K562 (cell line): ENCODE data around the gene MVP. TPM values are rescaled to one million over a fixed set of nuclear protein-coding genes. Genes with fewer than 3 reads are reported as not detected.

Source experiments
- ATAC-seq: fragments of 200-7000 bp; cut with Tn5 transposase; 3 replicates; pipeline ENCODE4 v1.9.1; 2020; ENCODE audit warnings: moderate library complexity
- BruUV-seq: library from RNA; stranded (reverse); fragments of 400-500 nt; replicated peaks from 2 replicates; lab custom pipeline; 2021; lab: Mats Ljungman, UMichigan
- CTCF ChIA-PET: fragments of 300-600 bp; formaldehyde crosslinking; extraction: SDS; loops from one replicate; lab custom pipeline; 2021; ENCODE audit warnings: low intra/inter-chr PET ratio; lab: Yijun Ruan, JAX
- POLR2A ChIA-PET: fragments of 300-600, 350-650 bp; sonication (Branson Sonifier 250); formaldehyde crosslinking; extraction: SDS; loops from one replicate; lab custom pipeline; 2021; ENCODE audit warnings: antibody characterized with exemption, inconsistent platforms; lab: Yijun Ruan, JAX
- DNase-seq, 4 experiments: peaks; one replicate each; pipeline versions ENCODE4 v3.0.0 to v3.0.0-alpha.2; 2011 to 2018; ENCODE audit warnings: low spot score in 3 of 4, mixed read lengths in 3 of 4; ENCODE audit errors: extremely low read depth in 1 of 4
- FAIRE-seq: peaks from 2 replicates; lab custom pipeline; 2011; peaks lifted over from hg19 to GRCh38; lab: Jason Lieb, UNC
- H2AFZ ChIP-seq: 2 replicates; pipeline ENCODE4 v1.6.0; 2011; ENCODE audit warnings: low read depth, low read length, control low read depth, inconsistent platforms
- H3K27ac ChIP-seq: fragments of 200-600 bp; 3 replicates; pipeline ENCODE4 v1.8.0; 2011; ENCODE audit warnings: low read depth, mild to moderate bottlenecking, control low read depth, inconsistent platforms, low read length, moderate library complexity, mixed read lengths; ENCODE audit errors: extremely low read depth
- H3K27me3 ChIP-seq, 2 experiments: fragments of 300-600 bp in 1 of 2; 2 replicates in 1 of 2; 3 replicates in 1 of 2; pipeline versions ENCODE4 v1.6.0 to v1.8.0; 2011; ENCODE audit warnings: inconsistent platforms in 2 of 2, low read length in 2 of 2, mild to moderate bottlenecking in 1 of 2, mixed read lengths in 1 of 2, moderate library complexity in 1 of 2; ENCODE audit not compliant: control insufficient read depth in 2 of 2, insufficient read depth in 2 of 2
- H3K36me3 ChIP-seq: fragments of 300-600 bp; 3 replicates; pipeline ENCODE4 v1.8.0; 2011; ENCODE audit warnings: mild to moderate bottlenecking, low read length, inconsistent platforms; ENCODE audit not compliant: control insufficient read depth, insufficient read depth
- H3K4me1 ChIP-seq, 2 experiments: fragments of 200-600 bp in 1 of 2; replicated peaks in 1 of 2; 2 replicates in 1 of 2; 3 replicates in 1 of 2; pipeline versions ENCODE4 v1.5.1 to v1.8.0; 2011; ENCODE audit warnings: inconsistent platforms in 2 of 2, low read length in 2 of 2, mild to moderate bottlenecking in 1 of 2, mixed read lengths in 1 of 2, moderate library complexity in 1 of 2; ENCODE audit not compliant: control insufficient read depth in 2 of 2, insufficient read depth in 2 of 2
- H3K4me2 ChIP-seq: 2 replicates; pipeline ENCODE4 v1.6.1; 2011; ENCODE audit warnings: low read length, control low read depth, inconsistent platforms, mixed read lengths; ENCODE audit not compliant: insufficient read depth
- H3K4me3 ChIP-seq: fragments of 200-600 bp; sonication (generic), shearing (Covaris generic); 2 replicates; pipeline ENCODE4 v1.5.1; 2016; ENCODE audit warnings: control low read depth, inconsistent platforms
- H3K79me2 ChIP-seq: fragments of 200-600 bp; 3 replicates; pipeline ENCODE4 v1.8.0; 2011; ENCODE audit warnings: low read length, inconsistent platforms; ENCODE audit not compliant: control insufficient read depth, insufficient read depth
- H3K9ac ChIP-seq, 2 experiments: 2 replicates each; pipeline versions ENCODE4 v1.6.0 to v1.6.1; 2011; ENCODE audit warnings: low read depth in 2 of 2, low read length in 2 of 2, control low read depth in 1 of 2, inconsistent platforms in 1 of 2, mild to moderate bottlenecking in 1 of 2, mixed read lengths in 1 of 2; ENCODE audit not compliant: insufficient read depth in 1 of 2
- H3K9me1 ChIP-seq: one replicate; pipeline ENCODE4 v1.6.0; 2011; ENCODE audit warnings: inconsistent platforms, mild to moderate bottlenecking, low read length, moderate library complexity; ENCODE audit not compliant: control insufficient read depth, insufficient read depth
- H3K9me3 ChIP-seq: replicated peaks from 2 replicates; pipeline ENCODE4 v1.5.1; 2011; ENCODE audit warnings: low read depth, low read length, inconsistent platforms; ENCODE audit not compliant: control insufficient read depth, insufficient read depth
- H4K20me1 ChIP-seq: replicated peaks from 2 replicates; pipeline ENCODE4 v1.6.1; 2011; ENCODE audit warnings: low read length, inconsistent platforms, mixed read lengths; ENCODE audit not compliant: control insufficient read depth, insufficient read depth
- ARID3B ChIP-seq: fragments of 250-450 bp; sonication (Bioruptor Pico); IDR thresholded peaks from 2 replicates; pipeline ENCODE4 v1.4.0; 2020; ENCODE audit warnings: borderline replicate concordance
- FOSL1 ChIP-seq: fragments of 200-800 bp; sonication (Bioruptor generic); conservative IDR thresholded peaks from 2 replicates; pipeline ENCODE4 v1.6.1; 2016; ENCODE audit warnings: missing genetic modification characterization, missing compliant biosample characterization
- MAFK ChIP-seq: IDR thresholded peaks from 2 replicates; pipeline ENCODE4 v1.6.1; 2011; ENCODE audit warnings: low read length, improper control_type of control experiment
- MBD1 ChIP-seq: fragments of 250-450 bp; sonication (Bioruptor Pico); IDR thresholded peaks from 2 replicates; pipeline ENCODE4 v1.8.0; 2022; ENCODE audit warnings: inconsistent platforms
- NFYB ChIP-seq: IDR thresholded peaks from 2 replicates; pipeline ENCODE4 v1.6.1; 2011; ENCODE audit warnings: mild to moderate bottlenecking, moderate library complexity; ENCODE audit not compliant: insufficient read length; ENCODE audit errors: extremely low read depth
- NR0B1 ChIP-seq: fragments of 450-650 bp; IDR thresholded peaks from one replicate; pipeline ENCODE4 v1.6.1; 2018; ENCODE audit warnings: mild to moderate bottlenecking, moderate library complexity; ENCODE audit not compliant: partially characterized antibody
- TAF15 ChIP-seq: fragments of 200-400 bp; formaldehyde crosslinking; IDR thresholded peaks from 2 replicates; pipeline ENCODE4 v1.6.1; 2017; ENCODE audit warnings: mild to moderate bottlenecking, low read depth, low read length, moderate library complexity
- ZNF12 ChIP-seq: sonication (generic); formaldehyde crosslinking; IDR thresholded peaks from 2 replicates; pipeline ENCODE4 v1.4.0; 2020; ENCODE audit warnings: mild to moderate bottlenecking, missing genetic modification reagents
- ZNF140 ChIP-seq: fragments of 250-450 bp; sonication (Bioruptor Pico); IDR thresholded peaks from 2 replicates; pipeline ENCODE4 v1.8.0; 2021; ENCODE audit warnings: moderate library complexity, mild to moderate bottlenecking, inconsistent platforms
- ZNF197 ChIP-seq: fragments of 200-800 bp; sonication (Bioruptor generic); IDR thresholded peaks from 2 replicates; pipeline ENCODE4 v1.6.1; 2016; ENCODE audit warnings: low read depth, missing genetic modification characterization, missing compliant biosample characterization
- whole genome bisulfite sequencing: fragments of 100-300 bp; shearing (Covaris generic); methylation state at CpG from one replicate; pipeline ENCODE4 v1.1.6; 2016; ENCODE audit warnings: low coverage, mixed read lengths; ENCODE audit not compliant: insufficient coverage; ENCODE audit errors: missing lambda C conversion rate; 5-methylcytosine and 5-hydroxymethylcytosine counted together
- in situ Hi-C: fragments of 300-500 bp; cut with MboI; formaldehyde crosslinking; loops from 4 replicates; pipeline ENCODE4 v1.15.0; 2018; ENCODE audit warnings: inconsistent platforms, mixed read lengths
- intact Hi-C: fragments of 100-400 bp; cut with micrococcal nuclease; formaldehyde crosslinking; loops from 2 replicates; pipeline ENCODE4 v1.14.2; 2022
- polyA plus RNA-seq, 8 experiments: library from polyadenylated mRNA; depleted of rRNA in 4 of 8; stranded (reverse) in 5 of 8; unstranded in 3 of 8; fragments of >200 nt; fragmentation: Nextera tagmentation in 2 of 8; fragmentation: Illumina TruSeq in 1 of 8; extraction: Ambion mirVana in 2 of 8; extraction: Trizol in 1 of 8; gene quantifications; 2 replicates each; pipeline versions ENCODE4 v1.2.1 to v1.2.3, GENCODE V29; 2011 to 2014; ENCODE audit warnings: inconsistent platforms in 1 of 8, missing spikeins in 1 of 8
- total RNA-seq, 7 experiments: library from RNA; depleted of rRNA in 6 of 7; stranded (reverse); fragments of >200 nt in 6 of 7; fragmentation: Illumina TruSeq in 2 of 7; extraction: Trizol in 2 of 7; gene quantifications; 2 replicates each; pipeline versions ENCODE4 v1.2.1 to v1.2.3, GENCODE V29; 2011 to 2021; ENCODE audit warnings: low replicate concordance in 1 of 7

The MVP gene
- total and polyA plus RNA-seq, 9 of the 15 experiments (the other 6 are each of a cell fraction or from before 2014, with no cell fraction given) = 0.39 to 1.9 (median 0.76) TPM; not detected in 2

- no peaks in the 10 kb centered on the region for H3K9me3 ChIP-seq
- DNase-seq = no peak
- FAIRE-seq = no peak
- no peak overlapping the region for H3K27ac ChIP-seq
- H3K79me2 ChIP-seq = no peaks in the 10 kb centered on the region
- no peaks in the 10 kb centered on the region for H3K36me3 ChIP-seq
- no peaks in the 10 kb centered on the region for H4K20me1 ChIP-seq
- intact Hi-C loops = no loop called here
- no peak for ATAC-seq
- no peak overlapping the region for H3K4me3 ChIP-seq
- ChIA-PET POLR2A (no interaction called here), CTCF (no interaction called here)
- TF ChIP-seq MBD1 (CRISPR knock-in tag) = no peak
- peak; percentile 93 for TF ChIP-seq ZNF12 (CRISPR knock-in tag)
- TF ChIP-seq ZNF197 = no peak
- H3K4me1 ChIP-seq = peaks cover 4 to 11% of the 10 kb centered on the region in 2 experiments; a peak in 3 of 5 replicates
- H3K9me1 ChIP-seq = no peaks in the 10 kb centered on the region
- no TSS peak for BruUV-seq
- no peaks in the 10 kb centered on the region for H3K27me3 ChIP-seq
- in situ Hi-C loops = no loop called here
- 38% methylated on average over 3 of the region's 3 CpGs for whole genome bisulfite sequencing
- H3K4me2 ChIP-seq = no peak overlapping the region
- no peak overlapping the region for H3K9ac ChIP-seq
- no peak overlapping the region for H2AFZ ChIP-seq
Observed at GRCh38 chr16:29850998-29851397, 30.7 kb downstream of the MVP start.

GRCh38 chr16:29852654-29853053, 32.4 kb downstream of the MVP start:
- no peaks in the 10 kb centered on the region for H4K20me1 ChIP-seq
- H3K36me3 ChIP-seq = no peaks in the 10 kb centered on the region
- no peak overlapping the region for H3K4me2 ChIP-seq
- ChIA-PET POLR2A (interaction anchor here (0.6 kb wide), 2 partner anchors 74 to 568 kb away, joined by 3 read pairs; no protein-coding TSS in a partner anchor), CTCF (no interaction called here)
- no peaks in the 10 kb centered on the region for H3K79me2 ChIP-seq
- FAIRE-seq = no peak
- no peak overlapping the region for H3K4me3 ChIP-seq
- no peaks in the 10 kb centered on the region for H3K27me3 ChIP-seq
- no peak overlapping the region for H3K9ac ChIP-seq
- DNase-seq = no peak
- no peak overlapping the region for H3K27ac ChIP-seq
- ATAC-seq = no peak
- H3K9me1 ChIP-seq = no peaks in the 10 kb centered on the region
- peaks cover 4 to 9% of the 10 kb centered on the region in 2 experiments; a peak in 3 of 5 replicates for H3K4me1 ChIP-seq
- intact Hi-C loops = no loop called here
- no peak overlapping the region for H2AFZ ChIP-seq
- H3K9me3 ChIP-seq = no peaks in the 10 kb centered on the region
- in situ Hi-C loops = no loop called here
- no TSS peak for BruUV-seq
- WGBS = 36% methylated on average over 7 of the region's 7 CpGs
- no peak for TF ChIP-seq ZNF140 (CRISPR knock-in tag)
- TF ChIP-seq ARID3B = no peak
- TF ChIP-seq TAF15 = no peak
- TF ChIP-seq MAFK = no peak
- TF ChIP-seq NR0B1 = no peak
- peak; percentile 9 for TF ChIP-seq NFYB
- TF ChIP-seq FOSL1 = no peak
